Measurements from ENCODE around the gene MMEL1. TPM values are rescaled to one million over a fixed set of nuclear protein-coding genes. Genes with fewer than 3 reads are reported as not detected.

MMEL1 gene
- total RNA-seq, 1 experiment from 2014 or later, result not detected

DNA sequence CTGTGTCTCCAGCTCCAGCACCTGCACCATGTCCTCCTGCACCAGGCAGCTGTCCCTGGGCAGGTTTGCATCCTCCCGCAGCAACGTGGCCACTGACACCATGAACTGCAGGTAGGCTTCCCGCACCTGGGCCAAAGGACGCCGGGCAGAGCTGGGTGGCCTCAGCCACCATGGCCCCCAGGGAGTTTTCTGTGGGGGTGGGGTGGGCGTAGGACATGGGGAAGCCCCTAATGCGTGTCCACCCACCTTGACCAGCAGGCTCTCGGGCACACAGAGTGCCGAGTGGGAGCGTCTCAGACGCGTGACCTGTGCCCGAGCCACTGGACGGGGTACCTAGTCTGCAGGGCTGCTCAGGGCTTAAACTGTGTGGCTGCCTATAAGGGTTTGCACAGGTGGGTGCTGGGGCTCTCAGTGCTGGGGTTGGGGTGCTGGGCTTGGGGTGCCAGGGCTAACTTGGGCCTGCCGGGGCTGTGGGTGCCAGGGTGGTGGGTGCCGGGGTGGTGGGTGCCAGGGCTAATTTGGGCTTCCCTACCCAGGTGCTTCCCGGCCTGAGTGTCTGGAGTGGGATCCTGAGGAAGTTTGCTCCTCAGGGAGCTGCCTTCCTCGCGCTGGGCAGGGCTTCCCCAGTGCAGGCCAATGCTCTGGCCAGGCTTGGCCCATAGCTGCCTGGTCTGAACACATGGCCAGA lies 28.5 kb downstream of the MMEL1 start:
- Histone ChIP-seq H3K79me2 (ENCODE audit: low read length) (no peaks in the 10 kb centered on the region), H3K9ac (ENCODE audit: low read length) (no peak overlapping the region), H3K4me3 (ENCODE audit: low read length) (no peak overlapping the region), H3K27me3 (ENCODE audit: low read length) (peaks cover 3% of the 10 kb centered on the region; the same call in 1 of the 2 replicates), H2AFZ (ENCODE audit: low read length) (no peak overlapping the region), H3K36me3 (ENCODE audit: low read depth, low read length) (no peaks in the 10 kb centered on the region), H3K27ac (ENCODE audit: low read length) (no peak overlapping the region), H3F3A (ENCODE audit: low read length, unreplicated experiment) (no peaks in the 10 kb centered on the region), H4K20me1 (ENCODE audit: low read length) (no peaks in the 10 kb centered on the region), H3K9me3 (ENCODE audit: low read length) (peaks cover 6% of the 10 kb centered on the region; the same call in 1 of the 2 replicates), H3K4me1 (ENCODE audit: insufficient read depth, low read length) (no peaks in the 10 kb centered on the region), H3K4me2 (ENCODE audit: low read length) (no peak overlapping the region), H3K9me2 (replicated peaks; ENCODE audit: low read length) (no peaks in the 10 kb centered on the region)
- ATAC-seq, result peak; percentile 32; the same call in 1 of the 2 replicates
- ChIA-PET POLR2A (ENCODE audit: unreplicated experiment) (no interaction called here), CTCF (no interaction called here)
- BruUV-seq (replicated peaks), result no TSS peak
- TF ChIP-seq EZH2phosphoT487 (IDR thresholded peaks at IDR 0.05; ENCODE audit: borderline replicate concordance, low read length) (no peak), EZH2 (IDR thresholded peaks at IDR 0.05; ENCODE audit: low read length, unreplicated experiment) (no peak)
- TF ChIP-seq, protein P1, sequence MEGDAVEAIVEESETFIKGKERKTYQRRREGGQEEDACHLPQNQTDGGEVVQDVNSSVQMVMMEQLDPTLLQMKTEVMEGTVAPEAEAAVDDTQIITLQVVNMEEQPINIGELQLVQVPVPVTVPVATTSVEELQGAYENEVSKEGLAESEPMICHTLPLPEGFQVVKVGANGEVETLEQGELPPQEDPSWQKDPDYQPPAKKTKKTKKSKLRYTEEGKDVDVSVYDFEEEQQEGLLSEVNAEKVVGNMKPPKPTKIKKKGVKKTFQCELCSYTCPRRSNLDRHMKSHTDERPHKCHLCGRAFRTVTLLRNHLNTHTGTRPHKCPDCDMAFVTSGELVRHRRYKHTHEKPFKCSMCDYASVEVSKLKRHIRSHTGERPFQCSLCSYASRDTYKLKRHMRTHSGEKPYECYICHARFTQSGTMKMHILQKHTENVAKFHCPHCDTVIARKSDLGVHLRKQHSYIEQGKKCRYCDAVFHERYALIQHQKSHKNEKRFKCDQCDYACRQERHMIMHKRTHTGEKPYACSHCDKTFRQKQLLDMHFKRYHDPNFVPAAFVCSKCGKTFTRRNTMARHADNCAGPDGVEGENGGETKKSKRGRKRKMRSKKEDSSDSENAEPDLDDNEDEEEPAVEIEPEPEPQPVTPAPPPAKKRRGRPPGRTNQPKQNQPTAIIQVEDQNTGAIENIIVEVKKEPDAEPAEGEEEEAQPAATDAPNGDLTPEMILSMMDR (conservative IDR thresholded peaks at IDR 0.05; ENCODE audit: low read depth, low read length), result no peak
- no peak for DNase-seq
- intact Hi-C loops (cut with micrococcal nuclease), result no loop called here

DNA sequence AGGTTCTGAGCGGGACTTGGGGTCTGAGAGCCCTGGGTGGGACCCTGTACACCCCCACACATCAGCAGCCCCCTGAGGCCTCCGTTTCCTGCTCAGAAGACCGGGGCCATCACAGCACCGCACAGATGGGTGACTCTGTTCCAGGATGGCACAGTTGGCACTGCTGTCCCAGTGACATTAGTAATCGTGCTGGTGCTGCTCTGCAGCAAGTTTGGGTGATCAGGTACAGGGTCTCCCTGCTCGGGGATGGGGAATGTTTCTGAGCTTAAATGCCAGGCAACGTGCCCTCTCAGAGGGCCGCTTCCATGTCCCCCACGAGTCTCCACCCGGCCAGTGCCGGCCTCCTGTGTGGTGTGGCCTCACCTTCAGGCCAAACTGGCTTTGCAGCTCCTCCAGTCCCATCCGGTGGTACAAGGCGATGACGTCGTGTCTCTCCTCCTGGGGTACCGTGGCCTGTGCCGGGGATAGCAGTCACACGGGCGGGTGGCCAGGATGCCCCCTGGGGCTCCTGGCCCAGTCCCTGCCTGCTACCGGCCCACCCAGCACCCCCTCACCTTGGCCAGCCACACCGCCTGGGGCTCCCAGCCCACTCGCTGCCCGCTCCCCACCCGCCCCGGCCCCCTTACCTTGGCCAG lies 29.2 kb downstream of the MMEL1 start:
- ATAC-seq (no peak), DNase-seq (no peak)
- ChIA-PET CTCF (no interaction called here), POLR2A (ENCODE audit: unreplicated experiment) (no interaction called here)
- H3K9ac ChIP-seq (ENCODE audit: low read length), result no peak overlapping the region
- H3K27ac ChIP-seq (ENCODE audit: low read length), result no peak overlapping the region
- no peaks in the 10 kb centered on the region for H3K36me3 ChIP-seq (ENCODE audit: low read depth, low read length)
- no TSS peak for BruUV-seq (replicated peaks)
- TF ChIP-seq, protein P1 (conservative IDR thresholded peaks at IDR 0.05; ENCODE audit: low read depth, low read length), result no peak
- no peak overlapping the region for H2AFZ ChIP-seq (ENCODE audit: low read length)
- H3F3A ChIP-seq (ENCODE audit: low read length, unreplicated experiment), result no peaks in the 10 kb centered on the region
- intact Hi-C loops (cut with micrococcal nuclease), result no loop called here
- no peaks in the 10 kb centered on the region for H3K4me1 ChIP-seq (ENCODE audit: insufficient read depth, low read length)
- H3K9me3 ChIP-seq (ENCODE audit: low read length), result peaks cover 6% of the 10 kb centered on the region; the same call in 1 of the 2 replicates
- no peaks in the 10 kb centered on the region for H3K79me2 ChIP-seq (ENCODE audit: low read length)
- H3K4me3 ChIP-seq (ENCODE audit: low read length), result no peak overlapping the region
- no peaks in the 10 kb centered on the region for H4K20me1 ChIP-seq (ENCODE audit: low read length)
- H3K27me3 ChIP-seq (ENCODE audit: low read length), result peaks cover 3% of the 10 kb centered on the region; the same call in 1 of the 2 replicates
- no peaks in the 10 kb centered on the region for H3K9me2 ChIP-seq (replicated peaks; ENCODE audit: low read length)
- H3K4me2 ChIP-seq (ENCODE audit: low read length), result no peak overlapping the region

DNA sequence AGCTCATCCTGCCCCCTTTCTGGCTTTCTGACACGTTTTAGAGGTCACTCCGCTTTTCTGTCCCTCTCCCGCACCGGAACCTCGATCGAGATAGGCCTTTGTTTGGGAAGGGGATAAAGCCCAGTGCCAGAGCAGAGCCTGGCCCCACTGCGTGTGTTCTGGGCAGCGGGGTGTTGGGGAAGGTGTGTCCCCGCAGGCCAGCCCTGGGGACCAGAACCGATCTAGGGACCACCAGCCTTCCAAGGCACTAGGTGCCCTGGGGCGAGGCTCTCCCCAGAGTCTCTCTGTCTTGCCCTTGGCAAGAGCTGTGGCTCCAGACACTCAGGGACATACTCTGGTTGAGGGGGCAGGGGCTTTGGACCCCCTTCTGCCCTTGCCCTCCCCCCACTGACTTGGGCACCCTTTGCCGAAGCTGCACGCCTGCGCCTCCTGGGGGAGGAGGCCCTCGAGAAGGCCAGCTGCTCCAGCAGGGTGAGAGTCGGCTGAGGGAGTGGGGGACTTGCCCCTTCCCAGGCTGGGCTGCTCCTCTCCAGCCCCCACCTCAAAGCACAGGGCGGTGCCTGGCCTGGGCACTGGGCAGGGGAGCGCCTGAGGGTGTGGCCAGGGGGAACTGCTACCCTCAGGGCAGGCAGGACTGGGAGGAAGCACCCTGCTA lies 29.8 kb downstream of the MMEL1 start:
- Histone ChIP-seq H3K9ac (ENCODE audit: low read length) (no peak overlapping the region), H3K4me3 (ENCODE audit: low read length) (no peak overlapping the region), H3K36me3 (ENCODE audit: low read depth, low read length) (no peaks in the 10 kb centered on the region), H2AFZ (ENCODE audit: low read length) (no peak overlapping the region), H3K79me2 (ENCODE audit: low read length) (no peaks in the 10 kb centered on the region), H3K4me1 (ENCODE audit: insufficient read depth, low read length) (no peaks in the 10 kb centered on the region), H4K20me1 (ENCODE audit: low read length) (no peaks in the 10 kb centered on the region), H3F3A (ENCODE audit: low read length, unreplicated experiment) (no peaks in the 10 kb centered on the region), H3K9me3 (ENCODE audit: low read length) (peaks cover 6% of the 10 kb centered on the region; the same call in 1 of the 2 replicates), H3K4me2 (ENCODE audit: low read length) (no peak overlapping the region), H3K9me2 (replicated peaks; ENCODE audit: low read length) (no peaks in the 10 kb centered on the region), H3K27me3 (ENCODE audit: low read length) (peaks cover 3% of the 10 kb centered on the region; the same call in 1 of the 2 replicates), H3K27ac (ENCODE audit: low read length) (no peak overlapping the region)
- ChIA-PET CTCF (no interaction called here), POLR2A (ENCODE audit: unreplicated experiment) (no interaction called here)
- ATAC-seq (no peak), DNase-seq (no peak)
- intact Hi-C loops (cut with micrococcal nuclease), result no loop called here
- TF ChIP-seq, protein P1 (conservative IDR thresholded peaks at IDR 0.05; ENCODE audit: low read depth, low read length), result no peak
- TF ChIP-seq EZH2 (IDR thresholded peaks at IDR 0.05; ENCODE audit: low read length, unreplicated experiment) (no peak), EZH2phosphoT487 (IDR thresholded peaks at IDR 0.05; ENCODE audit: borderline replicate concordance, low read length) (no peak)
- no TSS peak for BruUV-seq (replicated peaks)
